ENCODE results near the gene KCNQ1.

KCNQ1 gene

GRCh38 chr11:2662024-2662312 is 217.2 kb downstream of the KCNQ1 start:
- Mint-ChIP-seq H3K9me3 (peaks cover 14% of the 10 kb centered on the region), H3K27me3 (no peaks in the 10 kb centered on the region), H3K36me3 (peaks cover 20% of the 10 kb centered on the region), H3K4me3 (no peak overlapping the region), H3K4me1 (no peaks in the 10 kb centered on the region), H3K27ac (no peak overlapping the region)
- no peak for DNase-seq
- CTCF ChIA-PET: no interaction called here

DNA sequence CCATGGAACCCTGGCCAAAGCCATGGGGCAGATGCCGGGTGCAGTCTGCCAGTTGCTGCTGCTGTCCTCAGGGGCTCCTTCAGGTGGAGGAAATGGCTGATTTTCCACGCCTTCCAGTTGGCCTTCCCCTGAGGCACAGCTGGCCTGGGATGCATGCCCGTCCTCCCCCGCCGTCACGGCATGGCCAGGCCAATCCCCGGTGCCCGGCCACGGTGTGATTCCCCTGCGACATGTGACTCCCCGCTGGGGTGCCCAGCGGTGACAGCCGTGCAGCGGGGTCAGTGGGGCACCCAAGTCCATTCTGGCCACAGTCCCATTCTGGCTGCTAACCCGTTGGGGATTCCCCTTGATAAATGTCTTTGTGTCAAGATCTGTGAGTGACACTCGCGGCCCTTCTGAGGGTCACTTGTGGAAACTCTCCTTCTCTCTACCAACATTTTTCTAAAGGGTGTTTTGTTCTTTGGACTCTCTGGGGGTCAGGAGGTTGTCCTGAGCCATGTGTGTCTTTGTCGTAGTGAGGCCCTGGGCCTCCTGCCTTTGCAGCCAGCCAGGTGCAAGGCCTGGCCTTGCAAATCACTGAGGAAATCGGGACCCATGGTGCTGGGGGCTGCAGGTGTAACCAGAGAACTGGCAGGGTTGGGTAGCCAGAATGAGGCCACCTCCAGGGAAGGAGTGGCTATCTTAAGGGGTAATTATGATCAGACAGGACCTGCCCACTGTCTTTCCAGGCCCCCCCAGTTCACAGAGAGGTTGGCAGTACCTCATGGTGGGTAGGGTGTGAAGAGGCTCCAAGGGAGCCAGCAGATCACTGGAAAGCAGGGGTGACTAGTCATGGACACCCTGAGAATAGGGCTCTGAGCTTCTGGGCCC is 217.9 kb downstream of the KCNQ1 start:
- Mint-ChIP-seq H3K4me3 (no peak overlapping the region), H3K27me3 (no peaks in the 10 kb centered on the region), H3K36me3 (peaks cover 20% of the 10 kb centered on the region), H3K27ac (no peak overlapping the region), H3K4me1 (no peaks in the 10 kb centered on the region), H3K9me3 (peaks cover 14% of the 10 kb centered on the region)
- CTCF ChIA-PET: no interaction called here
- DNase-seq: no peak

DNA sequence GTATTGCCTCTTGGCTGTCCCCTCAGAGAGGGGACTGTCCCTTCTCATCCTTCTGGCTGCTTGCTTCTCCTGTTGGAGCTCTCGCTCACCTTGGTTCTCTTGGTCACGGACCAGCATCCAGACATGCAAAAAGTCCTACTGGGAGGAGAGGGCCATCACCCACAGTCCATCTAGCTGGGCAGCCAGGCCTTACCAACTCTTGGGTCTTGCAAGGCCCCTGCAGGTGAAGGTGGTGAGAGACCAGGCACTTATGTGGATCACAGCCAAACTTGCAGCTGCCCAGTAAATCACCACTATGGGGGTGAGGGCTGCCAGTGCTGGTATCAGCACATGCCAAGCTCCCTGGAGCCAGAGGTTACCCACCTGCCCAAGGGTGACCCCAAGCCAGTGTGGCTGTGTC is 218.7 kb downstream of the KCNQ1 start:
- Mint-ChIP-seq H3K27ac (no peak overlapping the region), H3K9me3 (peaks cover 14% of the 10 kb centered on the region), H3K4me1 (no peaks in the 10 kb centered on the region), H3K36me3 (peaks cover 20% of the 10 kb centered on the region), H3K27me3 (no peaks in the 10 kb centered on the region), H3K4me3 (no peak overlapping the region)
- no peak for DNase-seq
- CTCF ChIA-PET: no interaction called here

GRCh38 chr11:2663915-2664314 is 219.1 kb downstream of the KCNQ1 start:
- no peaks in the 10 kb centered on the region for H3K4me1 Mint-ChIP-seq
- CTCF ChIA-PET: no interaction called here
- DNase-seq: no peak
- H3K9me3 Mint-ChIP-seq: peaks cover 14% of the 10 kb centered on the region
- H3K27ac Mint-ChIP-seq: no peak overlapping the region
- H3K27me3 Mint-ChIP-seq: no peaks in the 10 kb centered on the region
- peaks cover 18% of the 10 kb centered on the region for H3K36me3 Mint-ChIP-seq
- no peak overlapping the region for H3K4me3 Mint-ChIP-seq

GRCh38 chr11:2664376-2664775 is 219.6 kb downstream of the KCNQ1 start:
- CTCF ChIA-PET: no interaction called here
- H3K36me3 Mint-ChIP-seq: peaks cover 17% of the 10 kb centered on the region

GRCh38 chr11:2664791-2665525 is 220.2 kb downstream of the KCNQ1 start:
- Mint-ChIP-seq H3K27ac (no peak overlapping the region), H3K4me1 (no peaks in the 10 kb centered on the region), H3K27me3 (no peaks in the 10 kb centered on the region), H3K36me3 (peaks cover 17% of the 10 kb centered on the region), H3K4me3 (no peak overlapping the region), H3K9me3 (peaks cover 11% of the 10 kb centered on the region)
- CTCF ChIA-PET: no interaction called here
- DNase-seq: no peak

More at GRCh38 chr11:2664376-2664775, 219.6 kb downstream of the KCNQ1 start:
- no peak overlapping the region for H3K27ac Mint-ChIP-seq
- H3K27me3 Mint-ChIP-seq: no peaks in the 10 kb centered on the region
- H3K9me3 Mint-ChIP-seq: peaks cover 13% of the 10 kb centered on the region
- DNase-seq: no peak
- H3K4me1 Mint-ChIP-seq: no peaks in the 10 kb centered on the region
- no peak overlapping the region for H3K4me3 Mint-ChIP-seq

GRCh38 chr11:2665526-2666400 is 221.0 kb downstream of the KCNQ1 start:
- Mint-ChIP-seq H3K9me3 (peaks cover 6% of the 10 kb centered on the region), H3K4me1 (no peaks in the 10 kb centered on the region), H3K27me3 (no peaks in the 10 kb centered on the region), H3K4me3 (no peak overlapping the region), H3K36me3 (peaks cover 12% of the 10 kb centered on the region), H3K27ac (no peak overlapping the region)
- CTCF ChIA-PET: no interaction called here
- no peak for DNase-seq

DNA sequence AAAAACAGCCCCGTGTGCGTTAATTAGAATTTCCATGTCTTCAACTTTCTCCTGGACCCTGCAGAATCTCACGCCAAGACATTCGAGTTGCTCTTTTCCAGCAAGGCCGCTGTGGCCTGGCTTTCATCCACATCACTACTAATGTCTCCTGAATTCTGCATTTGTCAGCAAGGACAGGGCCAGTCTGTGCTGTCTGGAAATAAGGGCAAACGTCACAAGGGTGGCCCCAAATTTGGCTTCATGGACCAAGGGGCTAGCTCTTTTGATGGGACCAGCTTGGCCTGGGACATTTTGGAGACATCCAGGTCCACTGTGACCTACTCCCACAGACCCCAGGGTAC is 221.6 kb downstream of the KCNQ1 start:
- H3K4me1 Mint-ChIP-seq: no peaks in the 10 kb centered on the region
- no peak for DNase-seq

GRCh38 chr11:2666828-2667570 is 222.2 kb downstream of the KCNQ1 start:
- no peaks in the 10 kb centered on the region for H3K4me1 Mint-ChIP-seq

More for the DNA sequence above, 221.6 kb downstream of the KCNQ1 start:
- Mint-ChIP-seq H3K4me3 (no peak overlapping the region), H3K27ac (no peak overlapping the region), H3K36me3 (peaks cover 7% of the 10 kb centered on the region), H3K9me3 (no peaks in the 10 kb centered on the region), H3K27me3 (no peaks in the 10 kb centered on the region)
- CTCF ChIA-PET: no interaction called here

GRCh38 chr11:2667940-2668339 is 223.1 kb downstream of the KCNQ1 start:
- Mint-ChIP-seq H3K36me3 (peaks cover 2% of the 10 kb centered on the region), H3K27ac (no peak overlapping the region), H3K4me1 (no peaks in the 10 kb centered on the region), H3K9me3 (no peaks in the 10 kb centered on the region), H3K4me3 (no peak overlapping the region), H3K27me3 (no peaks in the 10 kb centered on the region)
- CTCF ChIA-PET: no interaction called here
- DNase-seq: no peak

More at GRCh38 chr11:2666828-2667570, 222.2 kb downstream of the KCNQ1 start:
- DNase-seq: no peak
- H3K4me3 Mint-ChIP-seq: no peak overlapping the region
- H3K27me3 Mint-ChIP-seq: no peaks in the 10 kb centered on the region
- H3K27ac Mint-ChIP-seq: no peak overlapping the region
- CTCF ChIA-PET: no interaction called here
- H3K9me3 Mint-ChIP-seq: no peaks in the 10 kb centered on the region
- peaks cover 7% of the 10 kb centered on the region for H3K36me3 Mint-ChIP-seq

- DNase-seq: no peak
- Mint-ChIP-seq H3K36me3 (no peaks in the 10 kb centered on the region), H3K4me3 (no peak overlapping the region), H3K27me3 (no peaks in the 10 kb centered on the region), H3K9me3 (no peaks in the 10 kb centered on the region), H3K27ac (no peak overlapping the region), H3K4me1 (no peaks in the 10 kb centered on the region)
- CTCF ChIA-PET: no interaction called here
Measured at GRCh38 chr11:2668876-2669275, 224.1 kb downstream of the KCNQ1 start.

DNA sequence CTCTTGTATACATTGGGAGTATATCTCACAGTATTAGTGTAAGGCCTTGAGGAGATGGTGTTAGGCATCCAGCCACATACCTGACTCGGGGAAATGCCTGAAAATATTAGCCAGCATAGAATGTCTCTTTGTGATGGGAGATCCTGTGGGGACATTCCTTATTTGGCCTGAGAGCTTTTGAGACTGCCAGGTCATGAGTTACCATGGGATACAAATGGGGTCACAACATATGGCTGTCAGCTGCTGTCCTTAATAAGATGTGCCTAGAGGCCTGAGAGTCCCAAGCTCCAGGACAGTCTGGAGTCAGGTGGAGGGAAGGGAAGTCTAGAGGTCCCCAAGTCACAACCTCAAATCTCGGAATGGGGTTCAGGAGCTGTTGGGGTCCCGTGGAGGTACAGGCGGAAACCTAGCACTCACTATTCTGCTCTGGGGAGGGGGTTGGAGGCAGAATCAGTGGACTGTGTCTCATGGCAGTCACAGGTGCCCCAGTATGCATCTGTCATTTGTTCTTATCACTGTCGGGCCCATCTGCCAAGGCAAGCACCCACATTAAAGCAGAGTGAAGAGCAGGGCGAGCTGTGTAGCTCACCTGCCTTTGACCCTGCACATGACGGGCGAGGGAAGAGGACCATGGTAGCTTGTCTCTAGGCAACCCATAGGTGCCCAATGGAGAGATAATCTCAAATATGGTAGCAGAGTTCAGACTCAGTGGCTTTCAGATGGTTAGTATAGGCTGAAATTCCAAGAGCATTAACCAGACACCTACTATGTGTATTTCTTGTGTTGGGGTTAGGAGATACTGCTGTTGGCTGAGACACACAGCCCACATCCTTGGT is 225.0 kb downstream of the KCNQ1 start:
- no peak overlapping the region for H3K27ac Mint-ChIP-seq
- no peak for DNase-seq
- no peak overlapping the region for H3K4me3 Mint-ChIP-seq
- H3K9me3 Mint-ChIP-seq: no peaks in the 10 kb centered on the region
- H3K27me3 Mint-ChIP-seq: no peaks in the 10 kb centered on the region
- CTCF ChIA-PET: no interaction called here
- H3K36me3 Mint-ChIP-seq: no peaks in the 10 kb centered on the region
- H3K4me1 Mint-ChIP-seq: no peaks in the 10 kb centered on the region

- no peaks in the 10 kb centered on the region for H3K27me3 Mint-ChIP-seq
- no peaks in the 10 kb centered on the region for H3K36me3 Mint-ChIP-seq
- CTCF ChIA-PET: no interaction called here
- no peaks in the 10 kb centered on the region for H3K4me1 Mint-ChIP-seq
- no peaks in the 10 kb centered on the region for H3K9me3 Mint-ChIP-seq
- no peak overlapping the region for H3K27ac Mint-ChIP-seq
- no peak for DNase-seq
- no peak overlapping the region for H3K4me3 Mint-ChIP-seq
Measured at GRCh38 chr11:2670541-2671100, 225.8 kb downstream of the KCNQ1 start.

Measured in activated naive CD4-positive, alpha-beta T cell treated with anti-CD3 and anti-CD28 coated beads, Interleukin-2, amount 10 ng/mL, durations not matched to agents 7 days and 5 days (primary cell).